GM10847 (cell line): ENCODE measurements around the gene AMN1.
A peak's percentile ranks its signal among the peaks of the same experiment; 100 is the strongest.

Source experiments
- POLR2A ChIP-seq: IDR thresholded peaks from 2 replicates; pipeline ENCODE4 v1.6.1; 2011; ENCODE audit not compliant: insufficient read length; ENCODE audit errors: extremely low read depth

The AMN1 gene

DNA sequence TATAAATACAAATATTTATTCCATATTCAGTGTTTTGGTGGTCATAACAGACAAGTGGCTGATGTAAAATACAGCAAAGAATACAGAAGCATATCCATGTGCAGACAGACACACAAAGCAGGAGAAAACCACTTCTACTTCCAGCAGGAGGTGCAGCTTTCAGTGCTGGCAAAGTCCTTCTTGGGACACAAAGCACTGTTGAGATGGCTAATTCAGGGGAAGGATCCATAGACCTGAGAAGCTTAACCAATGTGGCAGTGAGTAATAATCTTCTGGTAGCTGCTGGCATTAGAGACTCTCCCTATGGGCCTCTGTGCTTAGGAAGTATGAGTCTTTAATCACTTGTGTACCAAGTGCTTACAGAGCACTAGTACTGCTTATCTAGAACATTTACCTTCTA lies 26.8 kb downstream of the AMN1 start:
- no peak for TF ChIP-seq POLR2A

DNA sequence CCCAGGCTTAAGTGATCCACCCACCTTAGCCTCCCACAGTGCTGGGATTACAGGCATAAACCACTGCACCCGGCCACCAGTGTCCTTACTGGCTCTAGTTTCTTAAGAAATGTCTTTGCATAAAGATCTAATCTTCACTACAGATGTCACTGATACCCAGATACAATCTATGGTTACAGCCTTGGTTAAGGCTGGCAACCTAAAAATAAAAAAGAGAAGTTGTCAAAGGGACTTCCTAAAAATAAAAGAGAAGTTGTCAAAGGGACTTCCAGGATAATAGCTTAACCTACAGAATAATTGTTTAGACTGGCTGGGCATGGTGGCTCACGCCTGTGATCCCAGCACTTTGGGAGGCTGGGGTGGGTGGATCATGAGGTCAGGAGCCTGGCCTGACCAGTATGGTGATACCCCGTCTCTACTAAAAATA lies 41.7 kb downstream of the AMN1 start:
- TF ChIP-seq POLR2A = no peak

DNA sequence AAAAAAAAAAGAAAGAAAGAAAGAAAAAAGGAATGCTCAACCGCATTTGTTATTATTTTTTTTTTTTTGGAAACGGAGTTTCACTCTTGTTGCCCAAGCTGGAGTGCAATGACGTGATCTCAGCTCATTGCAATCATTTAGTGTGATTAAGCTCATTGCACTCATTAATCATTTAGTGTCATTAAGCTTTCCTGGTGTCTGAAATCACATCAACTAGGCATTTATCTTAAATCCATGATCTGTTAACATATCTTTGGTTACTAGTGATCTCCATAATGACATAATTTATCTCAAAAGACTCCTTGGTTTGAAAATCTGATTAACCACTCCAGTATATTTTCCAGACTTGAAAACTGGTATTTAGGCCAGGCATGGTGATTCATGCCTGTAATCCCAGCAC lies 43.0 kb downstream of the AMN1 start:
- no peak for TF ChIP-seq POLR2A

DNA sequence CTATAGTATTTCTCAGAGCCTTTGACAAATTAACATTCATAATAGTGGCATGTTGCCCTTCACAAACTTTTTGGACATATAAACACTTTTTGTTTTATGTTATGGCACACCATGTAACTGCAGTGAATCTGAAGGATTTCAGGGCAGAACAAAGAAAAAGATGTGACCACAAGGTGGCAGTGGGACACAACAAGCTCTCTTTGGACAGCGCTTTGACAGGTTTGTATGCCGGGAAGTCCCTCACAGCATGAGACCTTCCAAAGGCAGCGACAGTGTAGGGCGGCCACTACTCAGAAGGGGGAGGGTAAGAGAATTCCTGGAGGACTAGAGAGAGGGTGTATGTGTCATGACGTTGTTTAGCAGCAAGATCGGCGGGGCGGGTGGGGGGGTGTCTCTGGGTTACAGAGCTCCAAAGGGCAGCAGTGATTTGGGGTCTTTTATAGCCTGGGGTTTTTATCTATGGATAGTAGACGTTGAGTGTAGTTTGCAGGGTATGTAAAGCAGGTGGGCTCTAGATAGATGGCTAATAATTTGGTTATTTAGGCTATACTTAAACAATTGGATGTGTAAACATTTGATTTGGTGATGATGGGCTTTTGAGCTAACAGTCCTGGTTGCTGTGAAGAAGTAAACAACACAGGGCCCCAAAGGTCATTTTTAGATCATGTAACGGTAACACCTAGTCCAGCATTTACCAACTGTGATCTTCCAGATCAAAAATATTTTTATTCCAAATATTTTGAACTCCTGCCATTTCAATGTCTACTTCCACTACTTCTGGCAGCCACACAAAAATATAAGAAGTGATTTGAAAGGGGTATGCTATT lies 46.5 kb downstream of the AMN1 start:
- no peak for TF ChIP-seq POLR2A

DNA sequence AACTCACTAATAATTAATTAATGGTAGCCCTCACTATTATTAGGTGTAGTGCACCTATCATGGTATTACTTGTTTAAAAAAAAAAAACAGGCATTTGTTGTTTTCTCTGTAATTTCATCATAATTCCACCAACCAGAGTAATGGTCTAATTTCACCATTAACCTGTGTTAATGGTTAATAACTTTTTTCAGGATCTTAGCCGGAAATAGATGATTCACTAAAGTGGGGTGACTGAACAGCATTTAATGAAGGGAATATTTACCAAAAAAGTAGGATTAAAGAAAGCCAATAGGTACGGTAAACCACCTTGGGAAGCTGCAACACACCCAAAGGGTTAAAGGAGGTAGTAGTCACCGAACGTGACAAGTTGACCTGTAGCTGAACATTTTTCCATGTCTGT lies 56.3 kb downstream of the AMN1 start:
- no peak for TF ChIP-seq POLR2A

DNA sequence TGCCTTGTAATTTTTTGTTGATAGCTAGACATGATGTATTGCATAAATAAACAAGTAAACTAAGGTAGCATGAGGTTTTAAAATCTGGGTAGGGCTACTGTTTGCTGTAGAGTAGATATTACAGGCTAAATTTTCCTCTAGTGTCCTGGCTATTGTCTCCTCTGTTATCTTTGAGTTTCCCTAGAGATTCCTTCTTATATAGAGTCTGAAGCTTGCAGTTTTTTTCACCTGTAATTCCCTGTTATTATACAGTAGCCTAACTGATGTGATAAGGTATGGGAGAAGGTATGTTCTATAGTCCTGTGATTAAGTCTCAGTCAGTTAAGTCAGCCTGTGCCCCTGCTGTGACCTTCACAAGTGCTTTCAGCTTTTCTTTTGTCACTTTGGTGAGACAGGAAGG lies 59.8 kb downstream of the AMN1 start:
- no peak for TF ChIP-seq POLR2A

DNA sequence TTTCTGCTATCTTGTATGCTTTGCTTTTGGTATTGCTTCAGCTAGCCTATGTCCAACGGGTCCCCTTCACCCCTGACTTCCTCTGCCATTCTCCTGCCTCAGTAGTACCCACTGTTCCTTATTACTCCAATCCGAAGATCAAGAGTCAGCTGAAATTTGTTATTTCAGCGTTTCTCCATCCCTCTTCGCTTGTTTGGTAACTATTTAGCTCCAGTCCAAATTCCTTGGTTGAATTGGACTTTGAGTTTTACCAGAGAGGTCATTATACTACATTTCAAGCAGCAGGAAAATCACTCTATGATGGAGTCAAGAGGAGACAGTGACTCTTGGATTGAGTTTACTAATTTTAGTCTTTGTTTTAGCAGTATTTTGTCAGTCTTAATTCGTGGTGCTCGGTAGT lies 64.8 kb downstream of the AMN1 start:
- no peak for TF ChIP-seq POLR2A

DNA sequence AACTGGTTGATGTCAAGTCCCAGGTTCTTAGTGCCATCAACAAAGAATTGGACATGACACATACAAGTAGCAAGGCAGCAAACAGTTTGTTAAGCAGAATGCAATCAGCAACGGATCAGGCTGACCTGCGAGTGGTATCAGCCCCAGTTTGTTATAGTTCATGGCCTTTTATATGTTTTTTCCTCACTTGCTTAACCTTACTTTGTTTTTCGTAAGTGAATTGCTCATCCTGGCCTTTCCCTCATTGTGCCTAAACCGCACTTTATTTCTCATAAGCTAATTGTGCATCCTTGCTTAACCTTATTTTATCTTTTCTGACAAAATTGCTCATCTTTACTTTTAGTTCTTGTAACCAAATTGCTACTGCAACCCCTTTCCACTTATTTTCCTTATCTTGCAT lies 65.2 kb downstream of the AMN1 start:
- no peak for TF ChIP-seq POLR2A

DNA sequence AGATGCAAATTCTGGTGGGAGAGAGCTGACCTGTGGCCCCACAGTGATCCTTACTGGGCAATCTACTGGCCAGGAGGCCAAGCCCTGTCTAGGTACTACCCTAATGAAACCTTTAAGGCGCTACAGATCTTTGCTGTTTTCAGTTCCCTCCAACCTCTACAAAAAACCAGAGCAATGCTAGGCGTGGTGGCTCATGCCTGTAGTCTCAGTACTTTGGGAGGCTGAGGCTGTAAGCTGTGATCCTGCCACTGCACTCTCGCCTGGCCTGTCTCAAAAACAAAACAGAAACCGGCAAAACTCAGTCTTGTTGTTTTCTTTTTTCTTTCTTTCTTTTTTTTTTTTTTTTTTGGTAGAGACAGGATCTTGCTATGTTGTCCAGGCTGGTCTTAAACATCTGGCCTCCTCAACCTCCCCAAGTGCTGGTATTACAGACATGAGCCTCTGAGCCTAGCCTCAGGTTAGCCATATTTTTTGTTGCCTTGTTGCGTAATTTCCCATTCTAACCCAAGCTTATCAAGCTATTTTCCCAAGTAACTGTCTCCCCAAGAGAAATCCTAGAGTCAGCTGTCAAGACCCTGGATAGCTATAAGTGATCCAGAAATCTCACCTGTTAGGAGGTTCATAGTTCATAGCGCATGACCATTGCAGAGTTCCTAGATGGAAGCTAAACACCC lies 66.5 kb downstream of the AMN1 start:
- no peak for TF ChIP-seq POLR2A

DNA sequence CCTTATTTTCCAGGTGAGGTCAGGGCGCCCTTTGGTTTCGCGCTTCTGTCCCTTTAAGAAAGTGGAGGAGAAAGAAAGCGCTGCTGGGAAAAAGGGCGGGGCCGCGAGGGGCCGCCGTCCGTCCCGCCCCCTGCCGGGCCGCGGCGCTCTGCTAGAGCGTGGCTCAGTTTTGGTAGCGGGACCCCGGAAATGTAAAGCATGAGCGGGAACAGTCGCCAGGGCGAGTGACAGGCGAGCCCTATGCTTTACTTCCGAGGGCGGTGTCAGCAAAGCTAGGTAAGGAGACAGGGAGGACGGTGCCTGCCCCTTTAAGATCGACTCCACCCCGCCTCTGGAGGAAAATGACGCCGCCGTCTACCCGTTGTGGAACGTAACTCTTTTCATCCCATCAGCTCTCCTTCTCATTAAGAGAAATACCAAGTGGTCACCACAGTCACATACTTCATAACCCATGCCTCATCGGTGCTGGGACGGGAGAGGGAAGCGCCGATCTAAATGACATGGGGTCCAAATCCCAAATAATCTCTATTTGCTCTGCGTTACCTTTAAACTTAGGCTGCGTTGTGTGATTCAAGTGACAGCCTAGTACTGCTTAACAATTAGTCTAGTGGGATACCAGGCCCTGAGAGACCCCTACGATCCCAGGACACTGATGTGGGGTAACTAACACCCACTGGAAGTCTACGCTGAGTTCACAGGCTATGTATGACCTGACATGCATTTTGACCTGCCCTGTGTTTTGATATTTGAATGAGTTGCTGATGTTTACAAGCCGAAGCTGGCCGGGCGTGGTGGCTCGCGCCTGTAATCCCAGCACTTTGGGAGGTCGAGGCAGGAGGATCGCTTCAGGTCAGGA lies 69.5 kb downstream of the AMN1 start, which contains the start of gene ETFBKMT:
Gene ETFBKMT, plus strand, starts transcription at position 602 of the 856 bp plus-strand sequence. CDS start 2,266 bp downstream, outside the sequence.
- TF ChIP-seq POLR2A = peak; percentile 34

DNA sequence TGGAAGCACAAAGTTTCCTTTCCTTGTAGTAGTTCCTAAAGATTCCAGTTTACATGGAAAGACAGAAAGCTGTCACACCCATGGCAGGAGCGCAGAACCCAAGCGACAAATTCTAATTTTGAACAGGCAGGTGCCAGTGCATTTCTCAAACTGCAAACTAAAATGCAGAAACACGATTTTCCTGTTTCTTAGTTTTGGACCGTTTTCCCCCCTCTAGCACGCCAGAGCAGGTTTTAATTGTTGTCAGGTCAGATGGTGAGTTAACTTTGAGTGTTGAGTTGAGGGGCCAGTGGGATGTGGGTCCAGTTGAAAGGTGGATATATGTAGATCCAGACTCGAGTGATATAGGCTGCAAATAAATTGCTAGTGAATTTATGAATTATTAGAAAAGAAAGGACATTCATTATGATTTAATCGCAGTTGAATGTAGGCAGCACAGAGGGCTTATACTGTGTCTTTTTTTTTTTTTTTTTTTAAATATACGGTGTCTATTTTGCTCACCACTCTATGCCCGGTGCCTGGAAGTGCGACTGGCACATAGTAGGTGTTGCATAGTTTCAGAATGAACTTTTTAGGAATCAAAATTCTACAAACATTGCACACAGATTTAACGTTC lies 70.2 kb downstream of the AMN1 start:
- no peak for TF ChIP-seq POLR2A

DNA sequence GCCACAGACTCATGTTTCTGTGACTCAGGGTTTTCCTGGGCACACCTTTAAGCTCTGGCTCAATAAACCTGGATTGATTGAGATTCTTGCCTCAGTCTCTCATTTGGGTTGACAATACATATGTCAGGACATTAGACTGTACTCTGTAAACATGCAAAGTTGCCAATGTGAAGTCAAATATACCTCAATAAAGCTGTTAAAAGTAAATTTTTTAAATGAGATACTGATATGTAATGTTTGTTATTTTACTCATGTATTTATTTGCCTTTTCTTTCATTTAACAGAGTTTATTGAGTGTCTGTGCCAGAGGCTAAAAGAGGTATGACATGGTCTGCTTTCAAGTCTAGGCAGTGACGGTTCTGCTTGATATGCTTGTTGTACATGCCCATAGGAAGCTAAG lies 73.0 kb downstream of the AMN1 start:
- TF ChIP-seq POLR2A = no peak

DNA sequence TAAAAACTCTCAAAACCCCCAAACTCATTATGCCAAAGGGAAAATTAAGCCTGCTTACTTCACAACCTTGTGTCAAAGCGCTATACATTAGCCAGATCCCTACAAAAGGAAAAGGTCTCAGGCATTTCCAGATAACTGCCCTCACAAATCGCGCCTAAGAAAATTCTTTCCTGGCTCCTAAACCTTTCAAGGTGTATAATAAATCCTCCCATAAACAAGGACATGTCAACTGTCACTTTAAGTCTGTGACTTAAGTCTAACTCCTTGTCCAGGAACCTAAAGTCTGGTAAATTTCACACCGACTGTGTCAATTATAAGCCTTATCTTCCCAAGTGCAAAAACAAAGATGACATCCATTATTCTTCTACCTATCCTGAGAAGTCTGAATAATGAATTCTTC lies 73.6 kb downstream of the AMN1 start:
- TF ChIP-seq POLR2A = no peak

DNA sequence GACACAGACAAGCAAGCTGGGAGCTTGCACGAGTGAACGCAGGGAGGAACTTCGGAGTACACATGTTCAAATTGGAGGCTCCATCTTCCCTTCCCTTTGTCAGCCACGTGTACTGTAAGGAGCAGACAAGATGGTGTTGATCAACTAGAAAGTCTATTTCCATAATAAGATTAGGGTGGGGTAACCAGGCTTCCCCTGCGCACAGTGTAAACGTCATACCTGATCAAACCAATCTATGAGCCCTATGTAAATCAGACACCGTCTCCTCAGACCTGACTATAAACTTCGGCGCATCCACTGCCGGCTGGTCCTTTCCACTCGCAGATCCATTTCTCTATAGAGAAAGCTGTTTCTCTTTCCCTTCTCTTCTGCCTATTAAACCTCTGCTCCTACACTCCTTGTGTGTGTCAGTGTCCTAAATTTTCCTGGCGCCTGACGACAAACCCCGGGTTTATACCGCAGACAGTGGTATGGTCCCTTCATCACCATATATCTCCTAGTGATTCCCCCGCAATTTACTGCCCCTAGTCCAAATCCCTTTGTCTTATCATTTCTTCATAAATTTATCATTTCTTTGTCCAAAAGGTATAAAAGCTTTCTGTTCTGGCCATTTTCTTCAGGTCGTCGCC lies 76.8 kb downstream of the AMN1 start:
- TF ChIP-seq POLR2A = no peak

DNA sequence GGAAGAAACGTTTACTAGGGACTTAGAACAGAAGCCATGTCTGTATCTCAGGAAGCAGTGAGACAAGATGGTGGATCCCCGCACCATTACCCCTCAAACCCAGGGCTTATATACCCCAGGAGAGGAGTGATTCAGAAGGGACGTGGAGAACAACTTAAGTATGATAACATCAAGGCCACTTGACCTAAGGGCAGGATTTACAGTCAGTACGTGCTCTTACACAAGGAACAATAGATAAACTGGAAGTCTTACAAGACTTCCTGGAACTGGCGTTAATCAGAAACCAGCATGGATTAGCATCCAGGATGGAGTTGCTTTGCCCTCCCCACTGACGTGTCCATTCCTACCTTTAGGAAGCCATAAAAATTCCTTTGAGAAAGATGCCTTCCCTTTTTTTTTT lies 77.9 kb downstream of the AMN1 start:
- no peak for TF ChIP-seq POLR2A
